UCSD-AML1 (cell line): ENCODE data around the gene FGF8.

ENCODE experiments used
- DNase-seq: peaks from one replicate; lab custom pipeline; 2025; ENCODE audit not compliant: unreplicated experiment; lab: John Stamatoyannopoulos, UW

Gene FGF8

DNA sequence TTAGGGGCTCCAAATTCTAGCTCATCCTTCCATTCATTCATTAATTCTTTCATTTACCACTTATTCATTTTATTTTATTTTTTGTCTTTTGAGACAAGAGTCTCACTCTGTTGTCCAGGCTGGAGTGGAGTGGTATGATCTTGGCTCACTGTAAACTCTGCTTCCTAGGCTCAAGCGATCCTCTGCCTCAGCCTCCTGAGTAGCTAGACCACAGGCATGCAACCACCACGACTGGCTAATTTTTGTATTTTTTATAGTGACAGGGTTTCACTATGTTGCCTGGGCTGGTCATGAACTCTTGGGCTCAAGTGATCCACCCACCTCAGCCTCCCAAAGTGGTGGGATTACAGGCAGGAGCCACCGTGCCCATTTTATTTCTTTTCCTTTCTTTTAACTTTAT, 31.6 kb downstream of the FGF8 start:
- DNase-seq, result no peak

DNA sequence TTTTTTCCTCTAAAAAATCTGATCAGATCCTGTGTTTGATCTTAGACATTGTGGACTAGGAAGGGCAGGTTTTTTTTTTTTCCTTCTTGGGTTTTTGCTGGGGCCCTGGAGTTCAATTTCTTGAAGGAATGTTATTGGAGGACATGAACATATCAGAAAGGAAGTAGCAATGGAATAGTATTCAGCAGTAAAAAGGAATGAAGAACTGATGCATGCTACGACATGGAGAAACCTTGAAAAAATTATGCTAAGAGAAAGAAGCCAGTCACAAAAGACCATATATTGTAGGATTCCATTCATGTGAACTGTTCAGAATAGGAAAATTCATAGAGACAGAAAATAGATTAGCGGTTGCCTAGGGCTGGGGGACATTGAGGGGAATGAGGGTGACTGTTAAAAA, 34.0 kb downstream of the FGF8 start:
- no peak for DNase-seq

- no peak for DNase-seq
Observed at GRCh38 chr10:101736666-101737065, 39.2 kb downstream of the FGF8 start.

GRCh38 chr10:101732096-101732495, 43.8 kb downstream of the FGF8 start:
- no peak for DNase-seq

GRCh38 chr10:101726115-101726387, 49.9 kb downstream of the FGF8 start:
- no peak for DNase-seq

- no peak for DNase-seq
Observed at GRCh38 chr10:101725296-101726114, 50.4 kb downstream of the FGF8 start.

- no peak for DNase-seq
Observed at GRCh38 chr10:101724446-101724845, 51.5 kb downstream of the FGF8 start.

DNA sequence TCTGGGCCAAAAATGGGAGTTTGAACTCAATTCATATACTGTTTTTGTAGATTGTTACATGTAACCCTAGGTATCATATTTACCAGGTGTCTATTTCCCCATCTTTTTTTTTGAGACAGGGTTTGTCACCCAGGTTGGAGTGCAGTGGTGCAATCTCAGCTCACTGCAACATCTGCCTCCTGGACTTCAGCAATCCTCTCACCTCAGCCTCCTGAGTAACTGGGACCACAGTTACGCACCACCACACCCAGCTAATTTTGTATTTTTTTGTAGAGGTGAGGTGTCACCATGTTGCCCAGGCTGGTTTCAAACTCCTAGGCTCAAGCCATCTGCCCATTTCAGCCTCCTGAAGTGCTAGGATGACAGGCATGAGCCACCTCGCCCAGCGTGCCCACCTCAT, 52.7 kb downstream of the FGF8 start:
- no peak for DNase-seq

DNA sequence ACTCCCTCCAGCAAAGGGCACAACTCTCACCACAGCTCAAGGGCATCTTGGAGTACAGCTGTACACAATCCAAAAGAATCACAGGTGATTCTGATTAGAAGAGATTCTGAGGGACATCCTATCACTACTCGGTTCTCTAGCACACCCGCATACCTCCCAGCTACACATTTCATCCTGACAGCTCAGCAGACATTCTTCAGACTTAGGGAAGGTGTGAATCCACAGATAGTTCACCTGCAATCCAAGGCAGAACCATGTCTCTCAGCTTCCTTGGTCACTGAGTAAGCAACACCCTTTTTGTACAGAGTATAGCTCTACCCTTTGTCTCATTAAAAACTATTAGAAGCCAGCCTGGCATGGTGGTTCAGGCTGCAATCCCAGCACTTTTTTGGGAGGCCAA, 54.1 kb downstream of the FGF8 start:
- no peak for DNase-seq

DNA sequence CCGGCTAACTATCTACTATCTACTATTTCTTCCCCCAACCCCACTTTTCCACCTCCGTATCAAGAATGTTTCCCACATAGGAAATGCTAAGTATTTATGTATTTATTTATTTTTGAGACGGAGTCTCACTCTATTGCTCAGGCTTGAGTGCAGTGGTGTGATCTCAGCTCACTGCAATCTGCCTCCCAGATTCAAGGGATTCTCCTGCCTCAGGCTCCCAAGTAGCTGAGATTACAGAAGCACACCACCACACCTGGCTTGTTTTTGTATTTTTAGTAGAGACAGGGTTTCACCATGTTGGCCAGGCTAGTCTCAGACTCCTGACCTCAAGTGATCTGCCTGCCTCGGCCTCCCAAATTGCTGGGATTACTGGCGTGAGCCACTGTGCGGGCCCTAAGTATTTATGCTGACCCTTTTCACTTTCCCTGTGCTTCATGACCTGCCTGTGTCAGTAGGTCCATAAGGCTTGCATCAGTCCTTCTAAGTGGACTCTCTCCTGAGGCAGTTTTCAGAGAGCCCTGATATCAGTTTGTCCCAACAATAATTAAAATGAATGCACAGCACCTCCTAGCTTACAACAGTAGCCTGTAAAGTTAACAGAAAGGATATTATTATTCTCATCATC, 55.2 kb downstream of the FGF8 start:
- no peak for DNase-seq
